GM19467 (cell line): ENCODE measurements around the gene MAPK8IP1.

Experiments
- ATAC-seq: cut with Tn5 transposase; IDR thresholded peaks from one replicate; pipeline ENCODE4 v1.9.1; 2021; ENCODE audit warnings: mild to moderate bottlenecking, moderate library complexity; ENCODE audit not compliant: unreplicated experiment

The MAPK8IP1 gene

GRCh38 chr11:45936511-45937054 lies 51.1 kb downstream of the MAPK8IP1 start:
- ATAC-seq: no peak

- ATAC-seq: no peak
Observed at GRCh38 chr11:45937916-45938315, 52.5 kb downstream of the MAPK8IP1 start.

DNA sequence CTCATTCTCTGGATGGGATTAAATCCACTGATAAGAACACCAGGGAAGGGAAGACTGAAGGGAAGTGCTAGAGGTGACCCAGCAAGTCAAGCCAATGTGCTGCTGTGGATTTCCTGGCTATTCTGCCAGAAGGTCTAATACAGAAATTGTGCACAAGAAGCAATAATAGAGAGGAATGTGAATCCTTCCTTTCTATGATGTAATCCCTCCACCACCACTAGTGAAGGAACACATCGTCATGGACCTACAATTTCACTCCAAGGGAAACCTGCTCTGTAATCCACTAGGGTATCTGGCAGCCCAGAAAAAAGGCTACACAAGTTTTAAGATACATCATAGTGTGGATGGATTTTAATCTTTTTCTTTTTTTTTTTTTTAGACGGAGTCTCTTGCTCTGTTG lies 54.4 kb downstream of the MAPK8IP1 start:
- ATAC-seq: no peak

DNA sequence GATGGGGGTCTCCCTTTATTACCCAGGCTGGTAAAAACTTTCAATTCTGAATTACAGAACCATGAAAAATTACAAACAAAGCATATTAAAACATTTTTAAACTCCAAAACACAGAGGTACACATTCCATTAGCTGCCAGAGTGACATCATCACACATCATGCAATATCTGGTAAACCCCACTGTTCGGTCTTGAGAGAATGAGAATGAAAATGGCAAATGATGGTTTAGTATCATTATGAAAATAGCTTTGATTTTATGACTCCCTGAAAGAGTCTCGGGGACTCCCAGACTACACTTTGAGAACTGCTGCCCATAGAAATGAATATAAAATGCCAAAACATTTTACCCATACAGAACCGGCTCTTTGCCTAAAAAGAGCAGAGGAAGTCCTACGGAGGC lies 55.8 kb downstream of the MAPK8IP1 start:
- ATAC-seq: no peak

DNA sequence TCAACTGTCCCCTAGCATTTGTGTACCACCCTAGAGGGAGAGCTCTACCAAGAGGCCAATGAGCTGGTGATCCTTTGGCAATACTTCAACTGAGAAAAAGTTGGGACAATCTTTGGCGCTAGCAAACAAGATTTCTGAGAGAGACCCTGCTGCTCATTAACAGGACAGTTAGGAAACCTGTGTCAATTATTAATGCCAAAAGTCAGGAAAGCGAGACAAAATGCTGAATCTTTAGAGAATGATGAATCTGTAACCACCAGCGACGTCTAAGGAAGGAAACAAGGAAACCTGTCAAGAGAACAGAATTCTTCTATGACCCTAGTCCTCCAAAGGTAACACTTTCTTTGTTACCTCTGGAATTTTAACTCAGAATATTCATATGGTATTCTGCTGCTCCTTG lies 56.9 kb downstream of the MAPK8IP1 start:
- ATAC-seq: no peak

DNA sequence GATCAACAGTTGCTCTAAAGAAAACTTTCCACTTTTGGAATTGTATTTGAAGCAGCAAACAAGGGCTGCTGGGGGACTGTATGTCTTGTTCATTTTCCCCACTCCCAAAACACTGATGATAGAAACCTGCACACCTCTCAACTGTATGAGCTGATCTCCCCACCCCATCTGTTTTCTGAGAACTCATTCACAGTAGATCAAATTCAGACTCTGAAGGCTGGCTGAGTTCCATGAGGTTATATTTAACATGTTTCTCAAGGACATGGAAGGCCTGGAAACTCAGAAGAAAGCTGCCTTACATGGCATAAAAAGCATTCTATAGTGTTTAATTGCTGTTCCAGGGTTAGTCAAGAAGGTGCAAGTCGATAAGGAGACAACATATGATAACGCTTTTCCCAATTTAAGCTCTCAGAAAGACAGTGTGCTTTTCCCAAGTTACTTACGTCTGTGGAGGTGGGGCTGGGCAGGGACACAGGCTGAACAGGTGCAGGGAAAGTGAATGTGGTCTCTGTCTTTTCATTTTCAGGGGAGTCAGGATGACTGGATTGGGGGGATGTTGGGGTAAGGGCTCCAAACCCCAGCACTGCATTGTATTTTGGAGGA lies 60.0 kb downstream of the MAPK8IP1 start:
- ATAC-seq: no peak

GRCh38 chr11:45947885-45948284 lies 62.4 kb downstream of the MAPK8IP1 start:
- ATAC-seq: no peak

GRCh38 chr11:45948356-45948755 lies 62.9 kb downstream of the MAPK8IP1 start:
- ATAC-seq: no peak

DNA sequence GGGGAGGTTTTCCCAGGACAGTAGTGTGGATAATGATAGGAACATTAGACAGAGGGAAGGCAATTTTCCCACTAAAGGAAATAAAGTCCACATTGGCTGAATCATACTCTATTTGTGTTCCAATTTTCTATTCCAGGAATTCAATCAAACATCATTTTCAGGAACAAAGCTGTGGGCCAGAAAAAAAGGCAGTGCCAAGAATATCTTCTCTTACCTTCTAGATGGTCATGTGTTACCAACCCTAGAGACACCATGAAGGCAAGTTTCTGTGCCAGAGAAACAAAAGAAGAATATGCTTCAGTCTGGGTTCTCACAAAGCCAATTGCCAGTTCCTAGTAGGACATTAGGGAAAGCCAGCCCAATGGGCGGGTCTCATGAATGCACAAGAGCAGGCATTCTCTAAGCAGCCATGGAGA lies 64.5 kb downstream of the MAPK8IP1 start:
- ATAC-seq: no peak
